KMS-11 (cell line): ENCODE measurements around the gene MED26.
A peak's percentile ranks its signal among the peaks of the same experiment; 100 is the strongest.

Experiments
- H2AFZ ChIP-seq: fragments of 200-600 bp; sonication (generic); 2 replicates; pipeline ENCODE4 v1.6.1; 2016; ENCODE audit warnings: antibody characterized with exemption, mixed run types, low read depth
- H3K27ac ChIP-seq: fragments of 200-600 bp; sonication (generic); 2 replicates; pipeline ENCODE4 v1.6.1; 2016; ENCODE audit warnings: mild to moderate bottlenecking, mixed run types
- H3K27me3 ChIP-seq: fragments of 200-600 bp; sonication (generic); 2 replicates; pipeline ENCODE4 v1.6.1; 2017; ENCODE audit warnings: mild to moderate bottlenecking, low read depth, mixed run types, moderate library complexity; ENCODE audit not compliant: insufficient read depth
- H3K36me3 ChIP-seq: fragments of 200-600 bp; sonication (generic); 2 replicates; pipeline ENCODE4 v1.6.1; 2017; ENCODE audit warnings: mild to moderate bottlenecking, mixed run types; ENCODE audit not compliant: insufficient read depth
- H3K4me1 ChIP-seq: fragments of 200-600 bp; sonication (generic); 2 replicates; pipeline ENCODE4 v1.6.1; 2016; ENCODE audit warnings: mild to moderate bottlenecking, low read depth, mixed run types; ENCODE audit not compliant: poor library complexity, severe bottlenecking
- H3K4me2 ChIP-seq: fragments of 200-600 bp; sonication (generic); 2 replicates; pipeline ENCODE4 v1.7.0; 2016; ENCODE audit warnings: mild to moderate bottlenecking, mixed run types
- H3K4me3 ChIP-seq: fragments of 200-600 bp; sonication (generic); IDR thresholded peaks from 2 replicates; pipeline ENCODE4 v1.6.1; 2017; ENCODE audit warnings: low read depth, low read length, mixed read lengths; ENCODE audit not compliant: insufficient read depth
- H3K79me2 ChIP-seq: fragments of 200-600 bp; sonication (generic); 2 replicates; pipeline ENCODE4 v1.6.1; 2016; ENCODE audit warnings: low read depth, mixed run types; ENCODE audit not compliant: insufficient read depth
- H3K9ac ChIP-seq: fragments of 200-600 bp; sonication (generic); 2 replicates; pipeline ENCODE4 v1.6.1; 2016; ENCODE audit warnings: mild to moderate bottlenecking, mixed run types
- H4K20me1 ChIP-seq: fragments of 200-600 bp; sonication (generic); 2 replicates; pipeline ENCODE4 v1.6.1; 2016; ENCODE audit warnings: mild to moderate bottlenecking, mixed run types; ENCODE audit not compliant: insufficient read depth
- TF ChIP-seq, protein P1 (sequence below): fragments of 200-600 bp; sonication (generic); conservative IDR thresholded peaks from 2 replicates; pipeline ENCODE4 v1.6.1; 2017; ENCODE audit warnings: low read depth, mild to moderate bottlenecking, antibody characterized with exemption, low read length, moderate library complexity, mixed read lengths

MED26 gene

DNA sequence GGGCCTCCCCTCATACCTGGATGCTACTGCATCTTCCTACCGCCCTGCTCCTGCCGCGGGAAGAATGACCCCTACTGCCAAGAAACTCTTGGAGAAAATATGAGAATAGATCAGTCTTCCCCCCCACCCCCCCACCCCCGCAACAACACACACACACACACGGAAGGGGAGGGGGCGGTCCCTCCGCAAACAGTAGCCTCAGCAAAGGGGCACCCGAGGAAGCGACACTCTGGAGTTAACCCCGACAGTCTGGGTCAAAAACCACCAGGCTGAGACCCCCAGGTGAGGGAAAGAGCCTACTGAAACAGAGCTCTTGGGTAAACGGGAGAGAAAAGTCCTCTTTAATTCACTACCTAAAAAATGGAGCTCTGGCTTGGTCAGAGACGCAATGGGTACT lies 1.2 kb downstream of the MED26 start:
- Histone ChIP-seq H3K27ac (peak overlapping the region; percentile 44), H3K4me2 (peak overlapping the region; percentile 93), H3K36me3 (no peaks in the 10 kb centered on the region), H2AFZ (no peak overlapping the region), H3K79me2 (peaks cover 68% of the 10 kb centered on the region), H3K4me1 (peaks cover 53% of the 10 kb centered on the region), H3K27me3 (no peaks in the 10 kb centered on the region), H3K9ac (peak overlapping the region; percentile 72; the same call in 1 of the 2 replicates), H3K4me3 (no peak overlapping the region), H4K20me1 (peaks cover 18% of the 10 kb centered on the region; the same call in 1 of the 2 replicates)
- TF ChIP-seq, protein P1, sequence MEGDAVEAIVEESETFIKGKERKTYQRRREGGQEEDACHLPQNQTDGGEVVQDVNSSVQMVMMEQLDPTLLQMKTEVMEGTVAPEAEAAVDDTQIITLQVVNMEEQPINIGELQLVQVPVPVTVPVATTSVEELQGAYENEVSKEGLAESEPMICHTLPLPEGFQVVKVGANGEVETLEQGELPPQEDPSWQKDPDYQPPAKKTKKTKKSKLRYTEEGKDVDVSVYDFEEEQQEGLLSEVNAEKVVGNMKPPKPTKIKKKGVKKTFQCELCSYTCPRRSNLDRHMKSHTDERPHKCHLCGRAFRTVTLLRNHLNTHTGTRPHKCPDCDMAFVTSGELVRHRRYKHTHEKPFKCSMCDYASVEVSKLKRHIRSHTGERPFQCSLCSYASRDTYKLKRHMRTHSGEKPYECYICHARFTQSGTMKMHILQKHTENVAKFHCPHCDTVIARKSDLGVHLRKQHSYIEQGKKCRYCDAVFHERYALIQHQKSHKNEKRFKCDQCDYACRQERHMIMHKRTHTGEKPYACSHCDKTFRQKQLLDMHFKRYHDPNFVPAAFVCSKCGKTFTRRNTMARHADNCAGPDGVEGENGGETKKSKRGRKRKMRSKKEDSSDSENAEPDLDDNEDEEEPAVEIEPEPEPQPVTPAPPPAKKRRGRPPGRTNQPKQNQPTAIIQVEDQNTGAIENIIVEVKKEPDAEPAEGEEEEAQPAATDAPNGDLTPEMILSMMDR: no peak

- peaks cover 75% of the 10 kb centered on the region for H3K79me2 ChIP-seq
- H3K4me3 ChIP-seq: no peak overlapping the region
- no peaks in the 10 kb centered on the region for H3K36me3 ChIP-seq
- TF ChIP-seq, protein P1: no peak
- peaks cover 31% of the 10 kb centered on the region; the same call in 1 of the 2 replicates for H4K20me1 ChIP-seq
- H2AFZ ChIP-seq: no peak overlapping the region
- no peak overlapping the region for H3K9ac ChIP-seq
- H3K4me2 ChIP-seq: peak overlapping the region; percentile 93; the same call in 1 of the 2 replicates
- peaks cover 51% of the 10 kb centered on the region for H3K4me1 ChIP-seq
- no peaks in the 10 kb centered on the region for H3K27me3 ChIP-seq
- no peak overlapping the region for H3K27ac ChIP-seq
Observed at GRCh38 chr19:16625163-16625958, 2.6 kb downstream of the MED26 start.

GRCh38 chr19:16624236-16624635 lies 3.8 kb downstream of the MED26 start:
- TF ChIP-seq, protein P1: no peak
- Histone ChIP-seq H3K4me1 (peaks cover 42% of the 10 kb centered on the region), H3K79me2 (peaks cover 85% of the 10 kb centered on the region), H3K9ac (no peak overlapping the region), H4K20me1 (peaks cover 38% of the 10 kb centered on the region), H3K27ac (no peak overlapping the region), H3K4me2 (no peak overlapping the region), H3K4me3 (no peak overlapping the region), H3K27me3 (no peaks in the 10 kb centered on the region), H3K36me3 (no peaks in the 10 kb centered on the region), H2AFZ (no peak overlapping the region)

DNA sequence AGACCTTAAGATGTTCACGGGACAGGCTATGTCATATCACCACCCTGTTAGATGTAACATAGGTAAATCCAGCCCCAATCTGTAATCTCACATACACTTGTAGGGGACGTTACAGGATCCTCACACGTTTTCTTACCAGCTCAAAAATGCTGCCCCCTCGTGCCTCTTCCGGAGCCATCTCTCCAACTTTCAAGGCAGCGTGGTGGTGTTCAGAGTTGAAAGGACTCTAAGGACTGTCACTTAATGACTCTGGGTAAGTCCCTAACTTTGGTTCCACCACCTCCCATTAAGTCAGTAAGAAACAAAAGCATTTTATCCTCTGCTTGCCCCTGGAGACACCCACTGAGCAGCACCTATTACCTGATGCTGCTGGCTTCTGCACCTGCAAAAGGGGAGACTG lies 4.4 kb downstream of the MED26 start:
- H4K20me1 ChIP-seq: peaks cover 42% of the 10 kb centered on the region

More for the DNA sequence above, 4.4 kb downstream of the MED26 start:
- Histone ChIP-seq H3K4me3 (no peak overlapping the region), H3K4me1 (peaks cover 41% of the 10 kb centered on the region), H2AFZ (no peak overlapping the region), H3K9ac (no peak overlapping the region), H3K36me3 (no peaks in the 10 kb centered on the region), H3K4me2 (no peak overlapping the region), H3K79me2 (peaks cover 92% of the 10 kb centered on the region), H3K27me3 (no peaks in the 10 kb centered on the region), H3K27ac (no peak overlapping the region)
- TF ChIP-seq, protein P1: no peak
